B cell (primary cell): ENCODE results near the gene CDC42SE2. TPM values are rescaled to one million over a fixed set of nuclear protein-coding genes. Genes with fewer than 3 reads are reported as not detected.
"Not testable (repeated sequence)": the region's sequence is repeated elsewhere in the genome, so short reads cannot be mapped to it uniquely, and the experiment has no call there.

Experiments
- ATAC-seq: fragments of 200-7000 bp; cut with Tn5 transposase; one replicate; pipeline ENCODE4 v1.10.0; 2021; ENCODE audit warnings: low read depth, mild to moderate bottlenecking, moderate number of reproducible peaks, moderate library complexity
- CTCF ChIA-PET: fragments of 350-600 bp; sonication (Branson Sonifier 250); formaldehyde crosslinking; loops from one replicate; lab custom pipeline; 2021; ENCODE audit warnings: antibody characterized with exemption, inconsistent platforms; lab: Charles Lee
- POLR2A ChIA-PET: fragments of 350-600 bp; sonication (Branson Sonifier 250); formaldehyde crosslinking; loops from one replicate; lab custom pipeline; 2021; ENCODE audit warnings: antibody characterized with exemption; lab: Charles Lee
- DNase-seq: peaks from one replicate; pipeline ENCODE4 v3.0.0; 2013
- H2AFZ ChIP-seq: 2 replicates; pipeline ENCODE4 v1.6.1; 2012; ENCODE audit warnings: mild to moderate bottlenecking, low read depth, low read length; ENCODE audit not compliant: insufficient read depth, poor library complexity, severe bottlenecking
- H3K27ac ChIP-seq, 2 donors: 1 replicate in 1 of 2; 2 replicates in 1 of 2; pipeline ENCODE4 v1.5.1; 2012 to 2013; ENCODE audit warnings: low read length in 2 of 2, mild to moderate bottlenecking in 2 of 2, moderate library complexity in 1 of 2
- H3K27me3 ChIP-seq, 4 experiments: fragments of 200-600 bp in 1 of 4; sonication (generic) in 1 of 4; replicated peaks in 1 of 4; 1 replicate in 2 of 4; 2 replicates in 2 of 4; pipeline versions ENCODE4 v1.6.1 to v1.7.0; 2013 to 2016; ENCODE audit warnings: low read length in 3 of 4, mild to moderate bottlenecking in 2 of 4, mixed read lengths in 1 of 4, moderate library complexity in 1 of 4; ENCODE audit not compliant: insufficient read depth in 4 of 4, control insufficient read depth in 3 of 4; ENCODE audit errors: control extremely low read depth in 1 of 4
- H3K36me3 ChIP-seq, 2 experiments: replicated peaks in 1 of 2; 1 replicate in 1 of 2; 2 replicates in 1 of 2; pipeline versions ENCODE4 v1.6.1 to v1.7.1; 2013; ENCODE audit warnings: low read length in 1 of 2; ENCODE audit not compliant: insufficient read depth in 2 of 2, control insufficient read depth in 1 of 2; ENCODE audit errors: control extremely low read depth in 1 of 2, extremely low read depth in 1 of 2
- H3K4me1 ChIP-seq, 2 donors: fragments of 200-600 bp in 1 of 2; sonication (generic) in 1 of 2; 1 replicate in 1 of 2; 2 replicates in 1 of 2; pipeline versions ENCODE4 v1.5.1 to v1.6.1; 2013 to 2017; ENCODE audit warnings: low read length in 2 of 2; ENCODE audit not compliant: control insufficient read depth in 2 of 2, insufficient read depth in 2 of 2
- H3K4me2 ChIP-seq: replicated peaks from 2 replicates; pipeline ENCODE3; 2012; ENCODE audit warnings: mild to moderate bottlenecking, low read depth, low read length; ENCODE audit not compliant: poor library complexity, severe bottlenecking
- H3K4me3 ChIP-seq, 5 experiments: fragments of 200-600 bp in 1 of 5; sonication (generic) in 1 of 5; 1 replicate in 3 of 5; 2 replicates in 2 of 5; pipeline versions ENCODE4 v1.5.1 to v1.7.0; 2011 to 2016; ENCODE audit warnings: low read length in 4 of 5, mild to moderate bottlenecking in 4 of 5, low read depth in 2 of 5, control low read depth in 1 of 5, moderate library complexity in 1 of 5; ENCODE audit not compliant: insufficient read depth in 1 of 5; ENCODE audit errors: control extremely low read depth in 1 of 5, extremely low read depth in 1 of 5
- H3K79me2 ChIP-seq: fragments of 200-600 bp; sonication (generic); one replicate; pipeline ENCODE4 v1.6.0; 2016; ENCODE audit warnings: low read length; ENCODE audit not compliant: control insufficient read depth, insufficient read depth
- H3K9ac ChIP-seq: fragments of 200-600 bp; sonication (generic); 2 replicates; pipeline ENCODE4 v1.6.1; 2017; ENCODE audit warnings: mild to moderate bottlenecking, low read length, moderate library complexity
- H3K9me3 ChIP-seq, 3 donors: one replicate each; pipeline versions ENCODE4 v1.6.1 to v1.7.1; 2013; ENCODE audit warnings: low read length in 2 of 3; ENCODE audit not compliant: control insufficient read depth in 2 of 3, insufficient read depth in 1 of 3; ENCODE audit errors: control extremely low read depth in 1 of 3
- H4K20me1 ChIP-seq: 2 replicates; pipeline ENCODE4 v1.6.0; 2012; ENCODE audit warnings: mild to moderate bottlenecking, low read length; ENCODE audit not compliant: insufficient read depth, control insufficient read depth, poor library complexity, severe bottlenecking
- H3K27ac Mint-ChIP-seq: one replicate; pipeline ENCODE4 v1.8.0; 2021; ENCODE audit warnings: mixed read lengths
- H3K27me3 Mint-ChIP-seq: one replicate; pipeline ENCODE4 v1.8.0; 2021; ENCODE audit warnings: mixed read lengths
- H3K4me1 Mint-ChIP-seq: one replicate; pipeline ENCODE4 v1.8.0; 2021; ENCODE audit warnings: mixed read lengths
- H3K4me3 Mint-ChIP-seq: one replicate; pipeline ENCODE4 v1.8.0; 2021; ENCODE audit warnings: mixed read lengths
- H3K9me3 Mint-ChIP-seq: one replicate; pipeline ENCODE4 v1.8.0; 2022; ENCODE audit warnings: mixed read lengths; ENCODE audit not compliant: insufficient read depth
- WGBS: methylation state at CpG from one replicate; pipeline ENCODE4 v1.1.5; 2013; ENCODE audit warnings: missing lambda C conversion rate; ENCODE audit not compliant: insufficient coverage; 5-methylcytosine and 5-hydroxymethylcytosine counted together
- intact Hi-C: fragments of 100-400 bp; cut with micrococcal nuclease; formaldehyde crosslinking; loops from one replicate; pipeline ENCODE4 v1.10.0; 2022
- polyA plus RNA-seq: library from polyadenylated mRNA; depleted of rRNA; stranded (reverse); fragments of >200 nt; gene quantifications from 2 replicates; pipeline ENCODE4 v1.2.3, GENCODE V29; 2012
- total RNA-seq, 2 donors: library from RNA; stranded (reverse); fragments of 120-200 nt in 1 of 2; gene quantifications; 1 replicate in 1 of 2; 2 replicates in 1 of 2; pipeline versions ENCODE4 v1.2.3 to v1.2.4, GENCODE V29; 2013 to 2022

CDC42SE2 gene
- total and polyA plus RNA-seq, 2 donors (not counting 1 experiment from before 2014, with no cell fraction given), result 42.5 to 161 TPM

DNA sequence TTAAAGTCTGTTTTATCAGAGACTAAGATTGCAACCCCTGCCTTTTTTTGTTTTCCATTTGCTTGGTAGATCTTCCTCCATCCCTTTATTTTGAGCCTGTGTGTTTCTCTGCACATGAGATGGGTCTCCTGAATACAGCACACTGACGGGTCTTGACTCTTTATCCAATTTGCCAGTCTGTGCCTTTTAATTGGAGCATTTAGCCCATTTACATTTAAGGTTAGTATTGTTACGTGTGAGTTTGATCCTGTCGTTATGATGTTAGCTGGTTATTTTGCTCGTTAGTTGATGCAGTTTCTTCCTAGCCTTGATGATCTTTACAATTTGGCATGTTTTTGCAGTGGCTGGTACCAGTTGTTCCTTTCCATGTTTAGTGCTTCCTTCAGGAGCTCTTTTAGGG, 71.9 kb downstream of the CDC42SE2 start:
- Histone ChIP-seq H4K20me1 (peaks cover 19% of the 10 kb centered on the region), H3K79me2 (peaks cover 69% of the 10 kb centered on the region), H3K9me3 (peaks cover 0 to 14% (median 0%) of the 10 kb centered on the region in 3 donors)
- H3K9me3 Mint-ChIP-seq, H3K36me3 ChIP-seq, DNase-seq, H3K9ac ChIP-seq, POLR2A ChIA-PET, H3K27me3 Mint-ChIP-seq, H3K27ac ChIP-seq, H3K4me3 ChIP-seq, H2AFZ ChIP-seq, CTCF ChIA-PET, H3K4me3 Mint-ChIP-seq, H3K4me2 ChIP-seq, H3K27ac Mint-ChIP-seq, H3K27me3 ChIP-seq, ATAC-seq, H3K4me1 ChIP-seq: not testable (repeated sequence)
- intact Hi-C loops, result loop anchor here (5.0 kb wide), 1 partner anchor 42 kb away; no protein-coding TSS in a partner anchor
- peaks cover 58% of the 10 kb centered on the region for H3K4me1 Mint-ChIP-seq
- no CpG with 5 or more reads among the region's 4 CpGs for WGBS

DNA sequence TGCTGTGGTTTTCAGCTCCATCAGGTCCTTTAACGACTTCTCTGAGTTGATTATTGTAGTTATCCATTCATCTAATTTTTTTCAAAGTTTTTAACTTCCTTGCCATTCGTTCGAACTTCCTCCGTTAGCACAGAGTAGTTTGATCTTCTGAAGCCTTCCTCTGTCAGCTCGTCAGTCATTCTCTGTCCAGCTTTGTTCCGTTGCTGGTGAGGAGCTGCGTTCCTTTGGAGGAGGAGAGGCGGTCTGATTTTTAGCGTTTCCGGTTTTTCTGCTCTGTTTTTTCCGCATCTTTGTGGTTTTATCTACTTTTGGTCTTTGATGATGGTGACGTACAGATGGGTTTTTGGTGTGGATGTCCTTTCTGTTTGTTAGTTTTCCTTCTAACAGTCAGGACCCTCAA, 72.9 kb downstream of the CDC42SE2 start:
- H3K4me3 Mint-ChIP-seq, DNase-seq, H3K27ac Mint-ChIP-seq, H2AFZ ChIP-seq, H3K4me3 ChIP-seq, CTCF ChIA-PET, H3K27me3 ChIP-seq, H3K9me3 Mint-ChIP-seq, POLR2A ChIA-PET, ATAC-seq, H3K4me1 ChIP-seq, H3K9ac ChIP-seq, H3K27ac ChIP-seq, H3K27me3 Mint-ChIP-seq, H3K4me2 ChIP-seq: not testable (repeated sequence)
- WGBS, result 100% methylated on average over 2 of the region's 12 CpGs
- H3K4me1 Mint-ChIP-seq, result peaks cover 66% of the 10 kb centered on the region
- Histone ChIP-seq H3K9me3 (peaks cover 0 to 14% (median 0%) of the 10 kb centered on the region in 3 donors), H4K20me1 (peaks cover 17% of the 10 kb centered on the region), H3K79me2 (peaks cover 69% of the 10 kb centered on the region), H3K36me3 (peaks cover 3 to 15% of the 10 kb centered on the region in 2 experiments)
- intact Hi-C loops, result loop anchor here (5.0 kb wide), 1 partner anchor 40 kb away; no protein-coding TSS in a partner anchor

DNA sequence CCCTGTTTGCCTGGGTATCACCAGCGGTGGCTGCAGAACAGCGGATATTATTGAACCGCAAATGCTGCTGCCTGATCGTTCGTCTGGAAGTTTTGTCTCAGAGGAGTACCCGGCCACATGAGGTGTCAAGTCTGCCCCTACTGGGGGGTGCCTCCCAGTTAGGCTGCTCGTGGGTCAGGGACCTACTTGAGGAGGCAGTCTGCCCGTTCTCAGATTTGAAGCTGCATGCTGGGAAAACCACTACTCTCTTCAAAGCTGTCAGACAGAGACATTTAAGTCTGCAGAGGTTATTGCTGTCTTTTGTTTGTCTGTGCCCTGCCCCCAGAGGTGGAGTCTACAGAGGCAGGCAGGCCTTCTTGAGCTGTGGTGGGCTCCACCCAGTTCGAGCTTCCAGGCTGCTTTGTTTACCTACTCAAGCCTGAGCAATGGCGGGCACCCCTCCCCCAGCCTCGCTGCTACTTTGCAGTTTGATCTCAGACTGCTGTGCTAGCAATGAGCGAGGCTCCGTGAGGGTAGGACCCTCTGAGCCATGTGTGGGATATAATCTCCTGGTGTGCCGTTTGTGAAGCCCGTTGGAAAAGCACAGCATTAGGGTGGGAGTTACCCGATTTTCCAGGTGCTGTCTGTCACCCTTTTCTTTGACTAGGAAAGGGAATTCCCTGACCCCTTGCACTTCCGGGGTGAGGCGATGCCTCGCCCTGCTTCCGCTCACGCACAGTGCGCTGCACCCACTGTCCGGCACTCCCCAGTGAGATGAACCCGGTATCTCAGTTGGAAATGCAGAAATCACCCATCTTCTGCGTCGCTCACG, 73.6 kb downstream of the CDC42SE2 start:
- WGBS, result 98% methylated on average over 23 of the region's 27 CpGs
- intact Hi-C loops, result loop anchor here (5.0 kb wide), 1 partner anchor 40 kb away; no protein-coding TSS in a partner anchor

More for the DNA sequence above, 73.6 kb downstream of the CDC42SE2 start:
- Histone ChIP-seq H4K20me1 (peaks cover 17% of the 10 kb centered on the region), H3K36me3 (peaks cover 3 to 15% of the 10 kb centered on the region in 2 experiments), H3K79me2 (peaks cover 73% of the 10 kb centered on the region), H3K9me3 (peaks cover 0 to 14% (median 0%) of the 10 kb centered on the region in 3 donors)
- CTCF ChIA-PET, H3K27ac ChIP-seq, H3K9me3 Mint-ChIP-seq, DNase-seq, POLR2A ChIA-PET, H3K4me3 ChIP-seq, H3K4me3 Mint-ChIP-seq, H3K27ac Mint-ChIP-seq, H3K27me3 ChIP-seq, H3K4me2 ChIP-seq, ATAC-seq, H3K9ac ChIP-seq, H3K27me3 Mint-ChIP-seq, H3K4me1 ChIP-seq, H2AFZ ChIP-seq: not testable (repeated sequence)
- peaks cover 63% of the 10 kb centered on the region for H3K4me1 Mint-ChIP-seq
